Stimulated activated naive CD8-positive, alpha-beta T cell treated with anti-CD3 and anti-CD28 coated beads, Interleukin-15, Interleukin-2, amounts not matched to agents 100 U/mL and 50 U/mL, for 24 hours (primary cell): ENCODE data around the gene PPFIBP2.
"Not testable (repeated sequence)": the region's sequence is repeated elsewhere in the genome, so short reads cannot be mapped to it uniquely, and the experiment has no call there.

Source experiments
- ATAC-seq: fragments of 150-1000 bp; cut with Tn5 transposase; one replicate; pipeline ENCODE4 v1.10.0; 2021
- DNase-seq: peaks from one replicate; pipeline ENCODE4 v3.0.0; 2021

Gene PPFIBP2

DNA sequence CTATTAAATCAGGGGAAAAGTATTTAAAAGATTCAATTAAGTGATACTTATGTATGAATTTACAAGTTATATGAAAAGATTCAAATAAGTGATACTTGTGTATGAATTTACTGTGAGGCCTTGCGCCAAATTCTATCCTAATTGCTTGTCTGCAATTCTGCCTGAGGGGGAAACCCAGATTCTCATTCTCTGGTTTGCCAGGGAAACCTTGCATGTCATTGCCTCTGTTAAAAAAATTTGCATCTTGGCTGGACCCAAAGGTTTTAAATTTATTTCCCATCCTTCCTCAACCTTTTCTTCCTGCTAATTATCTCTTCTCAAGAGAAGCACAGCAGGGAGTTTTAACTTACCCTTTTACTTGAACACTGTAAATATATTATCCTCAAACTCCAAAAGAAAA is 14.7 kb upstream of the PPFIBP2 start:
- ATAC-seq (no peak), DNase-seq (no peak)

DNA sequence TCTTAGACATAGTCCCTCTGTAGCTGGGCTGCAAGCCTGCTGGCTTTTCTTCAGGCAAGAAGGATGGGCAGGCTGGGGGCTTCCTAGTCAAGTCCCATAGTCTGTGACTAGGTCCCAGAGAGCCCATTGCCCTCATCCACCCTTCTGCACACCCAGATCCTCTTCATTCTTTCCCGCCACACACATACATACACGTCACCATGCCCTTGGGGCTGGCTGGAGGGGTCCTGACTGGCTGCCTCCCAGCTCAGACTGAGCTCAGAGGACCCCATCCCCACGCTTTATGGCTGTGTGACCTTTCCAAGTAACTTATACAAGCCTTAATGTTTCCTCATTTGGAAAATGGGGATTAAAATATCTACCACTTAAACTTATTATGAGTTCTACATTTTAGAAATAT is 13.5 kb upstream of the PPFIBP2 start:
- DNase-seq = no peak
- no peak for ATAC-seq

DNA sequence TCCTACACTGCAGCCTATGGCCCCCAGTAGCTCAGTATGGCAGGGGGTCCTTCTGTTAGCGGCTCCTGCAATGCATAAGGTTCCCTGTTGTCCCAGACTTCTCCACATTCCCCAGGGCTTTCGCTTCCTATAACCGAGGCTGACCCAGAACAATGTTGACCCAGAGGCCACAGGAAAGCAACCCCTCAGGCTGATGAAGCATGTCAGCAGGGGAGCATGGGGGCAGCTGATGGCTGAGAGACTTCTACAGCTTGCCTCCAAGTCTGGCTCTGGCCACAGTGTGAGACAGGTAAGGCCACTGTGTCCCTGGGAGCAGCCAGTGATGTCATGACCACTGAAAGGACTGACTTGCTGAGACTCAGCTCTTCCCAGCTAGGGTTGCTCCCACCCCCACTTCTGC is 12.5 kb upstream of the PPFIBP2 start:
- ATAC-seq = no peak

DNA sequence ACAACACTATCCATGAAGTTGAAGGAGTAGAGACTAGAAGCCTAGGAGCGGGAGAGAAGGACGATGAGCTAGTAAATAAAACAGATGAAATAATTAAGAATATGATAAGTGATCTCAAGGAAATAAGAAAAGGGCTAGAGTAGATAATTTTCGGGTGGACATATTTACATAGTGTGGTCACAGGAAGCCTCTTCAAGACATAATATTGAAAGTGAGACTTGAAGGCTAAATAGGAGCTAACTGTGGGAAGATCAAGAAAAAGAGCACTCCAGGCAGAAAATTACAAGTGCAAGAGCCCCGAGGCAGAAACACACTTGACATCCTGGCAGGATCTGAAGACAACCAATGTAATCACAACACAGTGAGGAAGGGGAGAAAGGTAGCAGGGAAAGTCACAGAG is 11.9 kb upstream of the PPFIBP2 start:
- no peak for DNase-seq
- no peak for ATAC-seq

More for the DNA sequence above, 12.5 kb upstream of the PPFIBP2 start:
- DNase-seq = no peak

DNA sequence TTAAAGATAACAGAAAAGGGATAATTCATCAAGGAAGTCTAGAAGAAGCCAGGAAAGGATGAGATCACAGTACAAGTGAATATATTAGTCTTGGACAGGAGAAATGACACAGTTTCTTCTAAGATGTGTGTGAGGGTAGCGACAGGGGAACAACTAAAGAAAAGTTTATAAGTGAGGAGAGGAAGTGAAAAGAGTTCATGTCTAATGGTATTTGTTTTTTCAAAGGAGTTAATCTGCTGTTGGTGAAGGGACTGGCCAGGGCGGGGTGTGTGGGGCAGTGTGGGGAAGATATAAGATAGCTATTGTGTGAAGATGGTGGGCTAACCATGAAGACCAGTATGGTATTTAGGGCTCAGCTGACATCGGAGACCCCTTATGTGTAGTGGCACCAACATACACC is 7.6 kb upstream of the PPFIBP2 start:
- DNase-seq = no peak
- no peak for ATAC-seq

DNA sequence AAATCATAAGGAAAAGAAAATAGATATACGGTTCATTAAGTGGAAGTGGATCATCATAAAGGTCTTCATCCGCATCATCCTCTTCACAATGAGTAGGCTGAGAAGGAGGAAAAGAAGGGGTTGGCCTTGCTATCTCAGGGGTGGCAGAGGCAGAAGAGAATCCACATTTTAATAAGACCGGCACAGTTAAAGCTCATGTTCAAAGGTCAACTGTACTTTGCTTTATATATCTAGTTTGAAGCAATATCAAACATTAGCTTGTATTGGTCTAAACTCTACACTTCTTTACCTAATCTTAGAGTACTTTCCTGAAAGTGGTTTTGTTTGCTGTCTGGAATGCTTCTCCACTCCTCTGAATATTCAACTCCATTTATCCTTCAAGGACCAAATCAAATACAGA is 5.7 kb upstream of the PPFIBP2 start:
- no peak for DNase-seq
- ATAC-seq = no peak

DNA sequence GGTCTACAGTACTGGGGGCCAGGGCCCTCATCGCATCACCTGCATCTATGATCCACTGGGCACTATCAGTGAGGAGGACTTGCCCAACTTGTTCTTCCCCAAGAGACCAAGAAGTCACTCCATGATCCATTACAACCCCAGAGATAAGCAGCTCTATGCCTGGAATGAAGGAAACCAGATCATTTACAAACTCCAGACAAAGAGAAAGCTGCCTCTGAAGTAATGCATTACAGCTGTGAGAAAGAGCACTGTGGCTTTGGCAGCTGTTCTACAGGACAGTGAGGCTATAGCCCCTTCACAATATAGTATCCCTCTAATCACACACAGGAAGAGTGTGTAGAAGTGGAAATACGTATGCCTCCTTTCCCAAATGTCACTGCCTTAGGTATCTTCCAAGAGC is 3.8 kb upstream of the PPFIBP2 start:
- DNase-seq = no peak
- no peak for ATAC-seq

DNA sequence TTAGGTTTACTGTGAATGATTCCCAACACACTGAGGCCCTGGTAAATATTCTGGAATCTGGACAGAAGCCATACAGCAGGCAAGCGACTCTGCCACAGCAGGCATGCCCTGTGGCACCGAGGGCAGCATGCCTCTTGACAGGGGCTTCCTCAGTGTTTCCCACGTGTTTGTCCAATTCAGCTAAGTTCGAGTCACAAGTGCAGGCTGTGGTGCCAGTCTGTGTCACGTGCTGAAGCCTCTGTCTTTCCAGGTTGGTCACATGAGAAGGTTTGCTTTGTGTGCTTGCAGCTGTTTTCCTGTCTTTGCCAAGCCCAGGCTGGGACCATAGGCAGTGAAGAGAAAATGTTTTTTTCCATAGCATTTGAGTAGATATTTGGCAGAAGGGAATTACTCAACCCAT is 2.4 kb upstream of the PPFIBP2 start:
- ATAC-seq = no peak
- peak; percentile 16 for DNase-seq

DNA sequence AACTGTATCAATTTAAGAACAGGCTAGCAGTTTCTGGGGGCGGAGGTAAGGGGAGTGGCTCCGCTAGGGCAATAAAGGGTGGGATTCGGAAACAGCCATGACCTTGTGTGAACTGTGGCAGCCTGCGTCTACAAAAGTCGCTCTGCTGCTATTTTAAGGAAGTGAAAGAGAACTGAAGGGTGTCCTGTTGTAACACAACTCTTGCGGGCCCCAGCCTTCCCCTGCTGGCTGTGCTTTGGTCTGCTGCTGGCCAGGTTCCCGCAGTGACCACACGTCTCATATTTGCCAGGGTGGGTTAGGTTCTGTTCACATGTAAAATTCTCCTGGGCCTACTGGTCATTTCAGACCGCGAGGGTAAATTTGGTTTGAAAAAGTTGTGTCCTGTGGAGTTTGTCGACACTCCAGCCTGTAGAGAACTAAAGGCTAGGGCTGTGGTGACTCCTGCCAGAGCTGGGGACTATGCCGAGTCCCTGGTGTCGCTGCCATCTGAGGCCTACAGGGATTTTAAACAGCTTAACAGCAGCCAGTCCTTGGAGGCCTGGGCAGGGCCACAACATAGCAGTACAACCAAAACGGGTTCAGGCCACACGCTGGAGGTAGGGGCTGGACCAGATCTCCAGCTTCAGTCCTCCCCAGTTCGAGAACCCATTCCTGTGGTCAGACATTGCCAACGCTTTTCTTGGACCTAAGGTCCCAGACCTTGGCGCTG is 1.1 kb upstream of the PPFIBP2 start:
- peak; percentile 38 for DNase-seq
- ATAC-seq = peak; percentile 37

DNA sequence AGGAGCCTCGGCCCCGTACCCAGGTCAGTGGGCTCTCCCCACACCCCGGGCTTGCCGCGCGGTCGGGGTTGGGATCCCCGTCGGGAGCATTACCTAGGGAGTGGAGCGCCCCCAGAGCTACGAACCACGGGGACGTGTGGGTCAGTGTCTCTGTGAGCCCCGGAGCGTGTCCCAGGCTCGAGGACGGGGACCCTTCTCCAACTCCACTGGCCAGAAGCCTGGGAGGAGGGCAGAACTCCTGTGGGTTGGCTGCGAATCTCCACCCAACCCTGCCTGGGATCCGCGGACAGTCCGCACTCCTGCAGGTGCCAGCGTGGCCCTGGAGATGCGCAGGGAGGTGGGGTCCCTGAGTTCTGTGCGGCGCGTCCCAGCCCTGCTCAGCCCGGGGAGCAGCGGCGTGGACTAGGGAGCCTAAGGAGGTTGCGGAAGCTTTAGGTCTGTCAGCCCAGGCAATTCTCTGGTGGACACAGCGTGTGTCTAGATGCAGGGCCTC is 346 bp downstream of the PPFIBP2 start:
- ATAC-seq = peak; percentile 28
- peak; percentile 19 for DNase-seq

DNA sequence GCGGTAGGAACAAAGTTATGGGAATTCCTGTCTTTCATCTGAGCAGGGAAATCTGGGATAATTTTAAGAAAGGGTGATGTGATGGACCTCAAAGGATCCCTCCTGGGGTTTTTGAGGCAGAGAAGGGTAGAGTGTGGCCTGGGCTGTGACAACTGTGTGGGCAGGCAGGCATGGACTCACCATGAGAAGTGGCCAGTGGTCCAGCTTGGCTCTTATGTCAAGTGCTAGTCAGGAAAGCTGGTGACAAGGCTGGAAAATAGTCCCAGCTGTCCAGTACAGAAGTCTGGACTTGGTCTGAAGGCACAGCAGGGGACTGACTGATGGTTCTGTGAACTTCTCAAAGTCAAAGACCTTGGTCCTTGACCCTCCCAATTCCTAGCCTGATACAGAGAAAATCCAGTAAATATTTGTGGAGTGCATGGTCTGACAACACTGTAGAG is 1.7 kb downstream of the PPFIBP2 start:
- DNase-seq (no peak), ATAC-seq (no peak)

DNA sequence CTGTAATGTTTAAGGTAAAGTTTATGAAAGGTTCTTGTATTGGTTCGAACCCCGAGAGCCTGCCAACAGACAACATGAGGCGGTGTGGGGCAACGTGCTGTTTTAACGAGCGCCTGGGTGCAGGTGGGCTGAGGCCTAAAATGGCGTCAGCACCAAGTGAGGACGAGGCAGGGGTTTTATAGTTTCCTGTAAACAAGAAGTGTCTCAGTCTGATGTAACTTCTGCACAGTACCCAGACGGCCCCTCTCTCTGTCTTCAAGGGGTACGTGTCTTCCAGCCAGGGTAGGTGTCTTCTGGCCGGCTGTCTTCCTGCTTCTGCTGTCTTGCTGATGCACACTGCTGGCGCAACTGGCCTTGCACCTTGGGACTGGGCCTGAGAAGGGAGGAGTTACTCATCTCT is 2.7 kb downstream of the PPFIBP2 start:
- ATAC-seq (no peak), DNase-seq (no peak)

DNA sequence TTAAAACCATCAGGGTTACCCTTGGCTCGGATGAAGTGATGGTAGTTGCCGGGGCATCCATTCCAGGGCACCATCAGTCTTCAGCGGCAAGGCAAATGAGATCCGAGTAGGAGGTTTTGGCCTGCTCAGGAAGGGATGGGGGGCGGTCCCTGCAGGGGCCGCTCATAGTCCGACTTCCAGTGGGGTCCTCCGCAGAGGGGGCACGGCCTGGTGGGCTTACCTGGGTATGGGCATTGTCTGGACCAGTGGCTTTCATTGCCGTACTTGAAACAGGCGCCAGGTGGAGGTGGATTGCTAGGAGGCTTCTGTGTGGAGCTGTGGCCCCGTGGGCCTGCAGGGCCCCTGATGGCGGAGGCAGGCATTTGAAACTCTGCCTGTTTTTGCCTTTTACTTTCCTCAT is 3.9 kb downstream of the PPFIBP2 start:
- ATAC-seq, DNase-seq: not testable (repeated sequence)

DNA sequence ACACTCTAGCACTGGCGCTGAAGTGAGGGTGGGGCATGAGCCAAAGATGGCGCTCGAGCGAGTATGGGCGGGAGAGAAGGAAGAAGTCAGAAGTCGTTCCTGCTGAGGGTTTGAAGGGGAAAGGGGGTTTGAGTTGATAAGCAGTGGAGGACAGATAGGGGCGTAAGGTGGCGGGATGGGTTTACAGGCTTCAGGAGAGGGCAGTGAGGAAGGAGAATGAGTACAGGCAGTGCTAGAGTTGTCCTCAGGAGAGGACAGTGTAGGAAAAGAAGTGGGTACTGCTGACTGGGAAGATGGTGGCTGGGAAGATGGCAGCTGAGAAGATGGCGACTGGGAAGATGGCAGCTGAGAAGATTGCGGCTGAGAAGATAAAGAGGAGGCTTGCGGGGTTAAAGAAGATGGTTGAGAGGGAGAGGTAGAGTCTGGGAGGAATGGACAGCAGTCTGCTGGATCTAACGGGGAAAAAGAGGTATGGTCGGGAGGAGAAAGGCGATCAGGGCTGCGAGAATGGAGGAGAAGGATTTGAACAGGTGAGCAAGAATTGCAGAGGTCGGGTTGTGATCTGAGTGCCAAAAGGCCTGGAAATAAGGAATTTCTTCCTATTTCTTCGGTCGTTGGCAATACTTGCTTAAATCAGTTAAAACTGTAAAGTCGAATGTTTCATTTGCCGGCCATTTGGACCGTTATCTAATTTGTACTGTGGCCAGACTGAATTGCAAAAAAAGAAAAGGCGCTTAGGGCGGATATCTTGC is 5.2 kb downstream of the PPFIBP2 start:
- ATAC-seq (no peak), DNase-seq (no peak)

DNA sequence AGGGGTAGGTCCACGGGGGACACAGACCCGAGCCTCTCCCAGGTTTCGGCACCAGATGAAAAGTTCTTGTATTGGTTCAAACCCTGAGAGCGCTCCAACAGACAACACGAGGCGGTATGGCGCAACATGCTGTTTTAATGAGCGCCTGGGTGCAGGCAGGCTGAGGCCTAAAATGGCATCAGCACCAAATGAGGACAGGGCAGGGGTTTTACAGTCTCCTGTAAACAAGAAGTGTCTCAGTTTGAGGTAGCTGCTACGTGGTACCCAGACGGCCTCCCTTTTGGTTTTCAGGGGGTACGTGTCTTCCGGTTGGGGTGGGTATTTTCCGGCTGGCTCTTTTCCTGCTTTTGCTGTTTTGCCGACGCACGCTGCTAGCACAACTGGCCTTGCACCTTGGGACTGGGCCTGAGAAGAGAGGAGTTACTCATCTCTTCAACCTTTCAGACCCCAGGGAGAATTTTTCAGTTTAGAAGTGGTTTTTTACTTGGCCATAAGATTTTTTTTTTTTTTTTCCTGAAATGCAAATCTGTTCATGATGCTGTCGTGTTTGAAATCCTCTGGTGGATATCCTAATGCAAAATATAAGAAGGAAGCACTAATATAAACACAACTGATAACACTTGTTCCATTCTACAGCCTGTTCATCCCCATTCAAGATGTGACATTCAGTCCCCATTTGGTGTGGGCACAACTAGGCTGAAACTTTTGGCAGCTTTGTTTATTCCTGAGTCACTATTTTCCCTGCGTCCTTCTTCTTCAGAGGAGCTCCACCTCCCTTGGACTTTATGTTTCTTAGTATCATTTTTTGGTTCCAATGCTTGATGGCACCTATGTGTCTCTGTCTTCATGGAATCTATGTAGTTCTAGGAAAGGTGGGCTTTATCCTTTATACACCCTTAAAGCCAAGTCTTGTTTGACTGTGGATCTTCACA is 6.5 kb downstream of the PPFIBP2 start:
- DNase-seq (no peak), ATAC-seq (no peak)

DNA sequence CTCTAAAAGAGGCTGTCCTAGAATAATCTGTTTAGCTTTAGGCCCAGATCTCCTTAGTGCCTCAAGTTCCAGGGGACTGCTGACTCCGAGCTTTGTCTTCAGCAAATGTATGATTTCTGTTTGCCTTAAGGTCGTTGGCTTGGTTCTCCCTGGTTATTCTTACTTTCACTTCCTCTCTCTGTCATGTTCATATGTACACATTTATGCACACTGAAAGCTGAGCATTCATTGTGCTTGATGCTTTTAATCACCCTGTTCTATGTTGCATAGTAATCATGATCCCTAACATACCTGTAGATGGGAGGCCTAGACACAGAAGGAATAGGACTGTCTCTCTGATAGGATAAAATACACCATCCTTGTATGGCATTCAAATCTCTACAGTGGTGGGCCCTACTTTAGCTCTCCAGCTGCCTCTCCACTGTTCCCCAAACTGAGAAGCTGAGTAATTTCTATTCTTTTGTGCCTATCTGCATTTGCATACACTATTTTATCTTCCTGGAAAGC is 7.2 kb downstream of the PPFIBP2 start:
- DNase-seq (no peak), ATAC-seq (no peak)

DNA sequence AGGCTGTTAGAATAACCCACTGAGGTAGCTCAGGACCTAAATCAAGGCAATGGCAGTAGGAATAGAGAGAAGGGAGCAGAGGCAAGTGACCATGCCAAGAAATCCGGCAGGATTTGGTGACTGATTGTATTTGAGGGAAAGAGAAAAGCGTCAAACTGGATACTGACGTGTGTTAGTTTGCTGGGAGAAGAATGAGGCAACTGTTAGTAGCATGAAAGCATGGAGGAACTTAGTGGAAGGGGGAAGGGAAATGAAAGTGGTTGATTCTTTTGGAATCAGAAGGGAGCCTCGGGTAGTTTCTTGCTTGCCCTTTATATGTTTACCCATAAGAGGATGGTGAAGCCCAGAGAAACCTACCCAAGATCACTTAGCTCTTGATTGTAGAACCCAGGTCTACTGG is 8.3 kb downstream of the PPFIBP2 start:
- ATAC-seq = no peak
- no peak for DNase-seq

DNA sequence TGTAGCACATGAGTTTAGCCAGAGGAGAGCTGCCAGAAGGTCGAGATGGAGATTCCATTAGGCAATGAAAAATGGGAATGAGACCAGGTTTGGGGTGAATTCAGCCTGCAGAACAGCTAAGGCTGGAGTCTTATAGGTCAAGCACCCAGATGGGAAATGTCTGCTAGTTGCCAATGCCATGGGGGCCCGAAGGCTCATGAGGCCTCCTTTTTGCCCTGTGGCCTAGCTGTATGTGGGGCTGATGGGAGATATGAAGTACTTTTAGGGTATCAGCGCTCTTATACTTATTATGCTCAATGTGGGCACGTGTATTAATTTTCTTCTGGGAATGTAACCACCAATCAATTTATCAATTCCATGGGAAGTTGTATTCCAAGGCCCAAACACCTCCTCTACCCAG is 8.7 kb downstream of the PPFIBP2 start:
- ATAC-seq (no peak), DNase-seq (no peak)

DNA sequence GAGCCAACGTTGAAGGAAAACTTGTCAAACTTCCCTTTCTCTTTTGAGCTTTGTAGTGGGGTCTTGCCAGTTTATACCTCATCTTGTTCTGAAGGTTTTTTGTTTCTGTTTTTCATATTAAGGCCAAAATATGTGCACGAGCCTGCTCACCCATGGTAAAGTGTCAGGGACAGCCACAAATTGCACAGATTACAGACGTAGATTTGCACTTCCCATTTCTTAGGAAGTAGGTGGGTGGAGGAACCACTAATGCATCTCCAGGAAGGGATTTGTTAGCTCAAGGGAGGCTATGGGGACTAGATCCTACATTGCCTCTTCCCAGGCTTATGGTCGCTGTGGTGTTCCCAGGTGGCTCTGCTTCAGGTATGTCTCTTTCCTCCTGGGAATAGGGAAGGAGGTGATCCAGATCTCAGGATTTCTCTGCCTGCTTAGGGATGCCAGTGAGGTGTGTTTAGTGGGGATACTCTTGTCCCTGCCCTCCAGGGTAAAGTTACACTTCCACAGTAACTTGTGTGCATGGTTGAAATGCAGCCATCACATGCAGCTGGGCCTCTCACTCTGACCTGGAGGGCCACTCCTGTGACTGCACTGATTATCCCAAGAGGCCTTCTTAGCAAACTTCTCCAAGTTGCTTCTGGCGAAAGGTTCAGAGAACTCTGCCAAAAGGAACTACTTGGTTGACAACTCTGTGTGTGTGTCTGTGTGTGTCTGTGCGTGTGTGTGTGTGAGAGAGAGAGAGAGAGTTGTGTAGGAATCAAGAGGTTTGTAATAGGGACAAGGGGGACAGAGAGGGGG is 9.8 kb downstream of the PPFIBP2 start:
- ATAC-seq (no peak), DNase-seq (no peak)

DNA sequence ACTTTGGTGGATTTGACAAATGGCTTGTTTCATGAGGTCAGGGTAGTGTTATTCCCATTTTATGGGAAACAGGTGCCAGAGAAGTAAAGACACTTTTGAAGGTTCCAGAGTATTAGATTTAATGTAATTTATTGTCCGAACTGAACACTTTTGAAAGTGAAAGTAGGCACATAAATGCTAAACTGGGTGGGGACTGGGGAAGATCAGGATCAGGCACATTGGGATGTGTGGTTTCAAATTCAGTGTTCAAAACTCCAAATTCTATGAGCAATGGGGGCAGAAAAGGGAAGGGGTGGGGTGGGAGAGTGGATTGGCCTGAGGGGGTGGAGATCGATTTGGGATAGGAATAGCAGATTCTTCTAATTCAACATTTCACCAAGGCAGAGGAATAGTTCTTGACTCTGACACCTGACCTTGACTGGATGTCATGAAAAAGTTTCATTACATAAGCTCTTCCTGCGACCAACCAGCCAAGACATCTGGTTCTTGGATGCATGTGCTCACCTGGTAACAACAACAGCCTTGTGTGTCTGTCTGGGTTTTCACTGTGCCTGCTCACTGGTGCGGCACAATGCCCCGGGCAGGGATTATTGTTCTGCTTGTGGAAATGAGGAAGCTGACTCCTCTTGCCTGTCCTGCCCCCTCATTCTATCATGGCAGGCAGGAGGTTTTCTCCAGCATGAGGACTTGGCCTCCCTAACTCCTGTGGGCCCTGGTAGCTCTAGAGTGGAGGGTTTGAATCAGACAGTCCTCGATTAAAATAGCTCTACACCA is 10.8 kb downstream of the PPFIBP2 start:
- ATAC-seq (no peak), DNase-seq (no peak)

DNA sequence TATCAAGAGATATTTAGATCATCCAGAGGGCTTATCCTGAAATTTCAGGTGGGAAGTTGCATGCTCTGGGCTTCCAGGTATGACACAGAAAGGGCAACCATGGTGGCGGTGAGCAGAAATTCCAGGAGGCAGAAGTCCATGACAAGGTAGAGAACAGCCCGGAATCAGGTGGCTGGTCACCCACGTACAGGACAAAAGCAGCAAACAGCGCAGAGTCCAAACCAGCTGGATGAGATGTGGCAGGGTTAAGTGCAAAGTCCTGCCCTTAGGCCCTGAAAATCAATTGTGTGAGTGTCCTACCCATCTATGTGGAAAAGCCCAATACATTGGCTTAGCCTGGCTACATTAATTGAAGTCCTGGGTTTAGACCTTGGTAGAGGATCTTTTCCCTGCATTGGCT is 11.6 kb downstream of the PPFIBP2 start:
- ATAC-seq = no peak
- DNase-seq = no peak
